ENCODE measurements around the gene KCNIP1.

Gene KCNIP1

GRCh38 chr5:170720179-170720578 lies 216.4 kb downstream of the KCNIP1 start:
- H3K4me3 ChIP-seq (ENCODE audit: low read depth, low read length), result no peak overlapping the region
- DNase-seq (ENCODE audit: low read depth), result no peak
- TF ChIP-seq CTCF (IDR thresholded peaks at IDR 0.05; ENCODE audit: insufficient read depth, low read depth, low read length, missing control alignments), result no peak

- no peak for DNase-seq (ENCODE audit: low read depth)
- no peak overlapping the region for H3K4me3 ChIP-seq (ENCODE audit: low read depth, low read length)
- TF ChIP-seq CTCF (IDR thresholded peaks at IDR 0.05; ENCODE audit: insufficient read depth, low read depth, low read length, missing control alignments), result no peak
Measured at GRCh38 chr5:170720984-170721383, 217.2 kb downstream of the KCNIP1 start.

- no peak overlapping the region for H3K4me3 ChIP-seq (ENCODE audit: low read depth, low read length)
- no peak for DNase-seq (ENCODE audit: low read depth)
- no peak for TF ChIP-seq CTCF (IDR thresholded peaks at IDR 0.05; ENCODE audit: insufficient read depth, low read depth, low read length, missing control alignments)
Measured at GRCh38 chr5:170721681-170722080, 217.9 kb downstream of the KCNIP1 start.

- no peak for DNase-seq (ENCODE audit: low read depth)
- no peak overlapping the region for H3K4me3 ChIP-seq (ENCODE audit: low read depth, low read length)
- no peak for TF ChIP-seq CTCF (IDR thresholded peaks at IDR 0.05; ENCODE audit: insufficient read depth, low read depth, low read length, missing control alignments)
Measured at GRCh38 chr5:170722316-170722715, 218.5 kb downstream of the KCNIP1 start.

GRCh38 chr5:170731052-170731451 lies 227.2 kb downstream of the KCNIP1 start:
- TF ChIP-seq CTCF (IDR thresholded peaks at IDR 0.05; ENCODE audit: insufficient read depth, low read depth, low read length, missing control alignments), result no peak
- H3K4me3 ChIP-seq (ENCODE audit: low read depth, low read length), result no peak overlapping the region

GRCh38 chr5:170732685-170733084 lies 228.9 kb downstream of the KCNIP1 start:
- TF ChIP-seq CTCF (IDR thresholded peaks at IDR 0.05; ENCODE audit: insufficient read depth, low read depth, low read length, missing control alignments), result no peak
- DNase-seq (ENCODE audit: low read depth), result no peak

More at GRCh38 chr5:170731052-170731451, 227.2 kb downstream of the KCNIP1 start:
- no peak for DNase-seq (ENCODE audit: low read depth)

GRCh38 chr5:170736966-170737365 lies 233.1 kb downstream of the KCNIP1 start:
- TF ChIP-seq CTCF (IDR thresholded peaks at IDR 0.05; ENCODE audit: insufficient read depth, low read depth, low read length, missing control alignments), result no peak
- no peak for DNase-seq (ENCODE audit: low read depth)
- no peak overlapping the region for H3K4me3 ChIP-seq (ENCODE audit: low read depth, low read length)

More at GRCh38 chr5:170732685-170733084, 228.9 kb downstream of the KCNIP1 start:
- no peak overlapping the region for H3K4me3 ChIP-seq (ENCODE audit: low read depth, low read length)

Measured in GM12865 (cell line).